Common myeloid progenitor, CD34-positive (primary cell): ENCODE data around the gene AFDN.

Source experiments
- CTCF ChIA-PET: fragments of 350-600 bp; sonication (Branson Sonifier 250); formaldehyde crosslinking; loops from one replicate; lab custom pipeline; 2021; ENCODE audit warnings: antibody characterized with exemption; lab: Charles Lee
- POLR2A ChIA-PET: fragments of 350-600 bp; sonication (Branson Sonifier 250); formaldehyde crosslinking; loops from one replicate; lab custom pipeline; 2021; ENCODE audit warnings: antibody characterized with exemption; lab: Charles Lee
- DNase-seq, 3 donors: peaks; one replicate each; pipeline versions ENCODE4 v3.0.0 to v3.0.0-alpha.2; 2013
- H3K27ac ChIP-seq, 2 experiments: 1 replicate in 1 of 2; 2 replicates in 1 of 2; pipeline ENCODE4 v1.7.0; 2013; ENCODE audit warnings: inconsistent platforms in 2 of 2, low read length in 2 of 2, mild to moderate bottlenecking in 2 of 2, low read depth in 1 of 2, moderate library complexity in 1 of 2; ENCODE audit not compliant: severe bottlenecking in 2 of 2, insufficient read depth in 1 of 2, poor library complexity in 1 of 2
- H3K27me3 ChIP-seq, 5 experiments: replicated peaks in 2 of 5; 1 replicate in 3 of 5; 2 replicates in 2 of 5; pipeline versions ENCODE4 v1.6.1 to v1.7.0; 2013; ENCODE audit warnings: low read length in 4 of 5, mild to moderate bottlenecking in 2 of 5, moderate library complexity in 2 of 5, inconsistent platforms in 1 of 5; ENCODE audit not compliant: insufficient read depth in 5 of 5, control insufficient read depth in 4 of 5
- H3K36me3 ChIP-seq, 4 experiments: 1 replicate in 2 of 4; 2 replicates in 2 of 4; pipeline versions ENCODE4 v1.6.1 to v1.7.0; 2013; ENCODE audit warnings: low read length in 3 of 4, control low read depth in 1 of 4, mild to moderate bottlenecking in 1 of 4; ENCODE audit not compliant: control insufficient read depth in 4 of 4, insufficient read depth in 4 of 4
- H3K4me1 ChIP-seq, 4 experiments: 1 replicate in 3 of 4; 2 replicates in 1 of 4; pipeline versions ENCODE4 v1.6.1 to v1.7.1; 2013; ENCODE audit warnings: low read length in 3 of 4, mild to moderate bottlenecking in 3 of 4, control low read depth in 1 of 4, inconsistent platforms in 1 of 4, moderate library complexity in 1 of 4; ENCODE audit not compliant: control insufficient read depth in 4 of 4, insufficient read depth in 4 of 4; ENCODE audit errors: control extremely low read depth in 1 of 4
- H3K4me3 ChIP-seq, 7 experiments: 1 replicate in 4 of 7; 2 replicates in 3 of 7; pipeline versions ENCODE4 v1.5.1 to v1.7.0; 2013; ENCODE audit warnings: mild to moderate bottlenecking in 7 of 7, low read length in 6 of 7, moderate library complexity in 6 of 7, inconsistent platforms in 2 of 7, low read depth in 2 of 7, control low read depth in 1 of 7; ENCODE audit not compliant: insufficient read depth in 4 of 7, control insufficient read depth in 1 of 7; ENCODE audit errors: extremely low read depth in 1 of 7
- H3K9me3 ChIP-seq, 5 experiments: 1 replicate in 4 of 5; 2 replicates in 1 of 5; pipeline versions ENCODE4 v1.6.1 to v1.7.1; 2013; ENCODE audit warnings: low read length in 4 of 5, mild to moderate bottlenecking in 2 of 5, inconsistent platforms in 1 of 5, low read depth in 1 of 5, moderate library complexity in 1 of 5; ENCODE audit not compliant: control insufficient read depth in 4 of 5, insufficient read depth in 2 of 5; ENCODE audit errors: control extremely low read depth in 1 of 5
- WGBS: methylation state at CpG from one replicate; pipeline ENCODE4 v1.1.5; 2013; ENCODE audit not compliant: insufficient coverage; 5-methylcytosine and 5-hydroxymethylcytosine counted together

AFDN gene

DNA sequence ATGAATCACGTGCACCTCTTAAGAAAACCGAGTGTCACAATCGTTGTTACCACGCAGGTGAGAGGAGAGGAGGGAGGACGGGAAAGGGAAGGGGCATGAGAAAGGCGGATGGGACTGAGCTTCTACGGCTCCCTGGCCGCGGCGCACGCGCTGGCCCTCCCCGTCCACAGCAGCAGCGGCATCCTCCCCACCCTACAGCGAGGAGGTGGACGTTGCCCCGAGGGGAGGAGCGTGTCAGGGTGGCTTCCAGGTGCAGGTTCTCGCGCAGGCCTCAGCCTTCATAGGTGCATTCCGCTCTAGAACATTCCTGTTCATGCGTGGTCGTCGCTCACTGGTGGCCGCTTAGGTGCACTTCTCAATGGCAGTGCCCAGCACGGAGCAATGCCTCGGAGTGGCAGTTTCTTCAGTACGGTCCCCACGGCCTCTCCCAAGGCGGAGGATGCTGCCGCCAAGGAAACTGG lies 29.7 kb upstream of the AFDN start:
- WGBS, result 54% methylated on average over 24 of the region's 31 CpGs
- H3K27me3 ChIP-seq, result peaks cover 3 to 84% (median 37%) of the 10 kb centered on the region in 5 experiments
- DNase-seq, result no peak
- no peaks in the 10 kb centered on the region for H3K36me3 ChIP-seq
- POLR2A ChIA-PET, result no interaction called here
- no peak overlapping the region for H3K27ac ChIP-seq
- H3K4me1 ChIP-seq, result peaks cover 0 to 23% (median 12%) of the 10 kb centered on the region in 4 experiments
- H3K4me3 ChIP-seq, result peak overlapping the region in 4 of 7 experiments; percentile 11 to 69 (median 46)
- CTCF ChIA-PET, result no interaction called here
- H3K9me3 ChIP-seq, result no peaks in the 10 kb centered on the region

DNA sequence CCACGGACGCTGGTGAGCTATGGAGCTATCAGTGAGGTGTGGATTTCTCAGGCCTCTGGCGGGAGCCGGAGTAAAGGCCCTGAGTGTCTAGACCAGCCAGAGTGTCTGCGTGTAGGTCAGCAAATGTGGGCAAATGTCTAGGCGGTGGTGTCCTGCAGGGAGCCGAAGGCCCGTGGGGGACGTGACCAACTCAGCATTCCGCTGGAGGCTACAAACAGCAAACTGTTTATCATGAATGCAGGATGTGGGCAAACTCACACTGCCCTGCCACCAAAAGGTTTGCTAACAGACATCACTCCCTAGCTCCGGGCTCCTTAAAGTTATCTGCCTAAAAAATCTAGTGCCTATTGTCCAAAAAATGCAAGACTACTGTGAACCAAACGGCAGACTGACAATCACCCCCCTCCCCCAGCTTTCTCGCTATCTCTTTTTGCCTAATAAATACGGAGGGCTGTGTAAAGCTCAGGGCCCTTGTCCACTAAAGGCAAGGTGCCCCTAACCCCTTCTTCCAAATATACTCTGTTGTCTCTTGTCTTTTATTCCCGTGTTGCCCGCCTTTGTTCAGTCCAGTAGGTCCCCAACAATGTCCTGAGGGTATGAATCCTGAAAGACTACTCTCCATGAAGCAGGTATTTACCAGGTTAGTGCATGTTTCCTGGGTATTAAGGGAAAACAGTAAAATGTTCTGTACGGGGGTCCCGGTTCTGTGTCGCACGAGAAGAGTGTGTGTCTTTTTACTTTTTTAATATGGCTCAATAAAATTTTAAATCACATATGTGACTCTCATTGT lies 29.0 kb upstream of the AFDN start:
- 49% methylated on average over 15 of the region's 20 CpGs for WGBS
- Histone ChIP-seq H3K4me3 (no peak overlapping the region), H3K27me3 (peaks cover 3 to 84% (median 40%) of the 10 kb centered on the region in 5 experiments), H3K4me1 (peaks cover 0 to 23% (median 12%) of the 10 kb centered on the region in 4 experiments), H3K27ac (no peak overlapping the region), H3K9me3 (no peaks in the 10 kb centered on the region), H3K36me3 (no peaks in the 10 kb centered on the region)
- POLR2A ChIA-PET, result no interaction called here
- no peak for DNase-seq
- CTCF ChIA-PET, result no interaction called here

DNA sequence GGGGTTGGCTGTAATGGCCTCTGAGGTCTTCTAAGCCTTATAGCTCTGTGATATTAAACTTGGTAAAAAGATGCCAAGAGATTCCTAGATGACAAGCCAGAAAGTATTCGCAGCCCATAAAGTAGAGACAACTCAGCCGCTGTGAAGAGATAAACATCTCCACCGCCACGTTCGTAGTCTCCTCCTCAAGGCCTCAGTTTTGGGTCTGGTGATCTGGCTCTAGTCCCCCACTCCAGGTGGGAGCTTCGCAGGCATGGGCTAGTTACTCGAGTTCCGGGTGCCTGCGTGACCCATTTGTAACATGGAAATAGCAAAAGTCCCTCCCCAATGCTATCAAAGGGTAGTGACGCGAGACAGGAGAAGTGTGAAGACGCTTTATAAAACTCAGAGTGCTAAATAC lies 28.3 kb upstream of the AFDN start:
- Histone ChIP-seq H3K27me3 (peaks cover 3 to 91% (median 40%) of the 10 kb centered on the region in 5 experiments), H3K27ac (no peak overlapping the region), H3K36me3 (no peaks in the 10 kb centered on the region), H3K9me3 (no peaks in the 10 kb centered on the region), H3K4me1 (peaks cover 0 to 23% (median 12%) of the 10 kb centered on the region in 4 experiments), H3K4me3 (no peak overlapping the region)
- ChIA-PET POLR2A (no interaction called here), CTCF (no interaction called here)
- WGBS, result 83% methylated on average over 6 of the region's 12 CpGs
- DNase-seq, result no peak

DNA sequence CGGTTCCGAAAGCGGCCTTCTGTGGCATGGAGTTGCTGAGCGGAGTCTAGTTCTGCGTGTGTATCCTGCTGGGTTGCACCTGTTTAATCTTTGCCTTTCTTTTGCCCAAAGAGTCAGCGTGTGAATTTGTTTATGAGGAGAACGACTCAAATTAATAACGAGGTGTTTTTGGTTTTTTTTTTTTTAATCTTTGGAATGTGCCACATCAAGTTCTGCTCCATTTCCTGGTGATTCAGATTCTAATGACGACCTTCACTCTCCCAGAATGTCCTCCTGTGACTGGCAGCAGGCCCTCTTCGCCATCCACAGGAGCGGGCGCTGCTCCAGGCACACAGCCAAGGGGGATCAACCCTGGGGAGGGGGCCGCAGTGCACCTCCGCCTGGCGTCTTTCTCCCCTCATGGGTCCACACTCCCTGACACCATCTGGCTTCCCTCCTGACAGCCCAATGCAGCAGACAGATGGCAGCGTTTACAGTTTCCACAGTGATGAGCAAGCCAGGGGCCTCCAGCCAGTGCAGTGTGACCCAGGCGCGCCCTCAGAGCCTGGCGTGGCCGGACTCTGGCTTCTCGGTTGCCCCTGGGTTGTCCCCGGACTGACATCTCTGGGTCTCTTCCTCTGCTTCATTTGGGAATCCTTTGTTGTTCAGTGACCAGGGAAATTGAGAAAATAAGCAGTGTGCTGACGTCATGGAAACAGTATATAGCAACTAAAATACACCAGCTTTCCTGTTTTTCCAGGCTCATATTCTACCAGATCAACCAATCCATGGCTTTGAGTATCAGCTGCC lies 27.5 kb upstream of the AFDN start:
- 89% methylated on average over 15 of the region's 23 CpGs for WGBS
- POLR2A ChIA-PET, result no interaction called here
- peaks cover 3 to 94% (median 38%) of the 10 kb centered on the region in 5 experiments for H3K27me3 ChIP-seq
- no peaks in the 10 kb centered on the region for H3K36me3 ChIP-seq
- H3K4me1 ChIP-seq, result peaks cover 0 to 23% (median 12%) of the 10 kb centered on the region in 4 experiments
- no peaks in the 10 kb centered on the region for H3K9me3 ChIP-seq
- no peak for DNase-seq
- CTCF ChIA-PET, result no interaction called here
- no peak overlapping the region for H3K4me3 ChIP-seq
- no peak overlapping the region for H3K27ac ChIP-seq

DNA sequence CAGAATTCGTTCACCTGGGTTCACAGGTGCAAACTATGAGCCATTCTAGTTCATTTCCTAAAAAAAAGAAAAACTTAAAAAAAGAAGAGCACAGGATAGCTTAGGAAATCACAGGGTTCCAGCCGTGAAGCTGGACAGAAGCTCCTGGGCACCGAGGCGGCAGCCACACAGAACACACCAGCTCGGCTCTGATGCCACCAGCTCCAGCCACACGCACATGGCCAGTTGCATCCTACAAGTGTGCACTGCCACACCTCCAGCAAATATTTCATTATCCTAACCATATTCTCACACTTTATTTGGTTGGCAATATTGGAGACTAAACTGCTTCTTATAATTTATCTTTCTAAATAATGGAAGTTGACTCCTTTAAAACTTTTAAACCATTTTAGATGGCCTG lies 26.2 kb upstream of the AFDN start:
- Histone ChIP-seq H3K36me3 (no peaks in the 10 kb centered on the region), H3K9me3 (no peaks in the 10 kb centered on the region), H3K4me1 (peaks cover 0 to 16% (median 10%) of the 10 kb centered on the region in 4 experiments), H3K27me3 (peaks cover 0 to 94% (median 32%) of the 10 kb centered on the region in 5 experiments), H3K4me3 (no peak overlapping the region), H3K27ac (no peak overlapping the region)
- ChIA-PET POLR2A (no interaction called here), CTCF (no interaction called here)
- WGBS, result 76% methylated on average over 5 of the region's 6 CpGs
- no peak for DNase-seq

DNA sequence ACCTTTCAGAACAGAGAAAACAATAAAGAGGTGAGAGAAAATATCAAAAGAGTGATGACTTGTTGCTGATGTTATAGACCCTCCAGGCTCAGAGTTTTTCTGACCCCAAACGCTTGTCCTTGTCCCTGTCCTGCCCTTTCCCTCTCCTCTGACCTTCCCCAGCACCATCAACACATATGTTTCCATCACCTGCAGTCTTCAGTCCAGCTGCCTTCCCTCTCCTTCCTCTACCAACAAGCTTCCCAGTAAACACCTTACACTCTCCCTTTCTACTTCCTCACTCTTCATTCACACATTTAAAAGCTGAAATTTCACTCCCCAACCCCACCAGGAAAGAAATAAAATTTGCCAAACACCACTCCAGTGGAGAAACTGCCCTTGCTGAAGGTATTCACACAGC lies 25.4 kb upstream of the AFDN start:
- 83% methylated on average over 1 of the region's 1 CpG for WGBS
- ChIA-PET POLR2A (no interaction called here), CTCF (no interaction called here)

DNA sequence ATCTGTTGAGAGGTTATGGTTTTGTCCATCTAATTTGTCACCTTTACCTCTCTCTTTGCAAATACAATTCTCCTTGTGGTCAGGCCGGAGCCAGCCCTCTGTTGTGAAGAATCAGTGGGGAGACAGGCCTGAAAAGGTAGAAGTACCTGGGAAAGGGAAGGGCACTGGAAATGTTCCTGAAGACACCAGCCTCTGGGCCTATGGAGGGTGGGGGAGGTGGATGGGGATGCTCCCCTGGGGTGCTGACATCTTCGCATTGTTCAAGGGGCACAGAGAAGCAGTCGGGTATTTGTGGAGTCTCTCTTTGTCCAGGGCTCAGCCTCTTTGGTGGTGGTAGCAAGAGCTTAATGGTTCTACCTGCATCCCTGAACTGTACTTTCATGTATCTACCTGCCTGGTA lies 24.4 kb upstream of the AFDN start:
- ChIA-PET CTCF (no interaction called here), POLR2A (no interaction called here)
- peaks cover 0 to 3% (median 0%) of the 10 kb centered on the region in 4 experiments for H3K4me1 ChIP-seq
- no peaks in the 10 kb centered on the region for H3K36me3 ChIP-seq
- no peak overlapping the region for H3K27ac ChIP-seq
- 100% methylated on average over 2 of the region's 3 CpGs for WGBS
- H3K9me3 ChIP-seq, result no peaks in the 10 kb centered on the region
- no peak for DNase-seq
- no peak overlapping the region for H3K4me3 ChIP-seq
- H3K27me3 ChIP-seq, result peaks cover 5 to 93% (median 28%) of the 10 kb centered on the region in 5 experiments

More for the DNA sequence above, 25.4 kb upstream of the AFDN start:
- Histone ChIP-seq H3K4me3 (no peak overlapping the region), H3K27me3 (peaks cover 3 to 94% (median 26%) of the 10 kb centered on the region in 5 experiments), H3K4me1 (peaks cover 0 to 9% (median 7%) of the 10 kb centered on the region in 4 experiments), H3K27ac (no peak overlapping the region), H3K36me3 (no peaks in the 10 kb centered on the region), H3K9me3 (no peaks in the 10 kb centered on the region)
- DNase-seq, result no peak
